ENCODE data around the gene TPSB2. TPM values are rescaled to one million over a fixed set of nuclear protein-coding genes. Genes with fewer than 3 reads are reported as not detected.
"Not testable (repeated sequence)": the region's sequence is repeated elsewhere in the genome, so short reads cannot be mapped to it uniquely, and the experiment has no call there.

TPSB2 gene
- total RNA-seq, 1 donor from 2014 or later, result not detected

- not testable (repeated sequence) for H3K9ac ChIP-seq (ENCODE audit: low read depth in 1 of 3, low read length in 3 of 3); H3K4me1 ChIP-seq (ENCODE audit: control insufficient read depth in 3 of 3, insufficient read depth in 3 of 3, low read length in 3 of 3); H3K36me3 ChIP-seq (ENCODE audit: control insufficient read depth in 3 of 3, insufficient read depth in 3 of 3, low read length in 3 of 3); H3K27ac ChIP-seq (ENCODE audit: low read depth, low read length); H3K4me3 ChIP-seq (ENCODE audit: low read length in 3 of 3); H3K9me3 ChIP-seq (ENCODE audit: control insufficient read depth in 3 of 3, low read length in 3 of 3); H3K27me3 ChIP-seq (ENCODE audit: control insufficient read depth in 3 of 3, insufficient read depth in 3 of 3, low read length in 3 of 3)
Measured at GRCh38 chr16:1228227-1228626, 1.8 kb downstream of the TPSB2 start.

- H3K36me3 ChIP-seq (ENCODE audit: control insufficient read depth in 3 of 3, insufficient read depth in 3 of 3, low read length in 3 of 3); H3K27ac ChIP-seq (ENCODE audit: low read depth, low read length); H3K9me3 ChIP-seq (ENCODE audit: control insufficient read depth in 3 of 3, low read length in 3 of 3); H3K9ac ChIP-seq (ENCODE audit: low read depth in 1 of 3, low read length in 3 of 3); H3K4me1 ChIP-seq (ENCODE audit: control insufficient read depth in 3 of 3, insufficient read depth in 3 of 3, low read length in 3 of 3); H3K4me3 ChIP-seq (ENCODE audit: low read length in 3 of 3): not testable (repeated sequence)
- peaks cover 6 to 11% (median 6%) of the 10 kb centered on the region in 3 donors for H3K27me3 ChIP-seq (ENCODE audit: control insufficient read depth in 3 of 3, insufficient read depth in 3 of 3, low read length in 3 of 3)
Measured at GRCh38 chr16:1226692-1227091, 3.3 kb downstream of the TPSB2 start.

GRCh38 chr16:1225728-1226311 lies 4.2 kb downstream of the TPSB2 start:
- not testable (repeated sequence) for H3K36me3 ChIP-seq (ENCODE audit: control insufficient read depth in 3 of 3, insufficient read depth in 3 of 3, low read length in 3 of 3); H3K27ac ChIP-seq (ENCODE audit: low read depth, low read length); H3K4me1 ChIP-seq (ENCODE audit: control insufficient read depth in 3 of 3, insufficient read depth in 3 of 3, low read length in 3 of 3); H3K4me3 ChIP-seq (ENCODE audit: low read length in 3 of 3); H3K9ac ChIP-seq (ENCODE audit: low read depth in 1 of 3, low read length in 3 of 3); H3K9me3 ChIP-seq (ENCODE audit: control insufficient read depth in 3 of 3, low read length in 3 of 3)
- peaks cover 6 to 11% (median 10%) of the 10 kb centered on the region in 3 donors for H3K27me3 ChIP-seq (ENCODE audit: control insufficient read depth in 3 of 3, insufficient read depth in 3 of 3, low read length in 3 of 3)

DNA sequence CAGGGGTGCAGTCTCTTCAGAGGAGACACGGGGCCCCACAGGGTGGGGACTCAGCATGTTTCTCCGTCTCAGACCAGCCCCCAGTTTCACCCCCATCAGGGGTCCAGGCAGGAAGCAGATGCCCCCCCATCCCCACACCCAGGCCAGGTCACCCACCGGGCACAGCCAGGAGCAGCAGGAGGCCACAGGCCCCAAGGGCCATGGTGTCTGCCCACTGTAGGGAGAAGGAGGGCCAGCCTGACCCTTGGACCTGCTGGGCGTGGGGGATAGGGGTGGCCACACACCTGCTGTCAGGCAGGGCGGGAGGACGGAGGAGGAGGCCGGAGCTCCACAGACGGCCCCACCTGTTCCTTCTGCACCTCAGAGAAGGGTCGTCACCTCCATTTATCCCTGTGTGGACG lies 4.9 kb downstream of the TPSB2 start, which contains the start of gene TPSG1:
Gene TPSG1, minus strand, starts transcription at position 218 of the 401 bp plus-strand sequence. Its CDS starts 16 bp downstream, at position 202.
- Histone ChIP-seq H3K9me3 (ENCODE audit: control insufficient read depth in 3 of 3, low read length in 3 of 3) (no peaks in the 10 kb centered on the region), H3K4me1 (ENCODE audit: control insufficient read depth in 3 of 3, insufficient read depth in 3 of 3, low read length in 3 of 3) (no peaks in the 10 kb centered on the region), H3K9ac (ENCODE audit: low read depth in 1 of 3, low read length in 3 of 3) (no peak within 1 kb of the TSS), H3K27me3 (ENCODE audit: control insufficient read depth in 3 of 3, insufficient read depth in 3 of 3, low read length in 3 of 3) (peaks cover 6 to 10% (median 6%) of the 10 kb centered on the region in 3 donors), H3K4me3 (ENCODE audit: low read length in 3 of 3) (no peak within 1 kb of the TSS), H3K27ac (ENCODE audit: low read depth, low read length) (no peak within 1 kb of the TSS), H3K36me3 (ENCODE audit: control insufficient read depth in 3 of 3, insufficient read depth in 3 of 3, low read length in 3 of 3) (no peaks in the 10 kb centered on the region)

DNA sequence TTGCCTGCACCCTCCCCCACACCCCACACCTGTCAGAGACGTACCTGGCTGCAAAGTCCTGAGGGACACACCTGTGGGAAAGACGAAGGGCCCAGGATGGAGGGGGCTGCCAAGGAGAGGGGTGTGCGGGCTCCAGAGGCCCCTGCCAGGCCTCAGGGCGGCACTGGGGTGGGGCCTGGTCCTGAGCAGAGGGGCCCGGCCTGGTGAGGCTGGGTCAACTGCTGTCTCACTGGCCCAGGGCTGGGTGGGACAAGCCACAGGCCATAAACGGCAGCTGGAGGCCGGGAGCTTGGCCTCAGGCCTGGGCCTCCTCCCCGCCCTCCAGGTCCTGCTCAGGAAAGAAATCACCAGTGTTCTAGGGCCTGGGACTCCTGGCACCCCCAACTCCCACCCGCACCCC lies 5.4 kb downstream of the TPSB2 start:
- no peak overlapping the region for H3K27ac ChIP-seq (ENCODE audit: low read depth, low read length)
- no peaks in the 10 kb centered on the region for H3K4me1 ChIP-seq (ENCODE audit: control insufficient read depth in 3 of 3, insufficient read depth in 3 of 3, low read length in 3 of 3)
- no peak overlapping the region for H3K9ac ChIP-seq (ENCODE audit: low read depth in 1 of 3, low read length in 3 of 3)
- no peak overlapping the region for H3K4me3 ChIP-seq (ENCODE audit: low read length in 3 of 3)
- no peaks in the 10 kb centered on the region for H3K9me3 ChIP-seq (ENCODE audit: control insufficient read depth in 3 of 3, low read length in 3 of 3)
- H3K27me3 ChIP-seq (ENCODE audit: control insufficient read depth in 3 of 3, insufficient read depth in 3 of 3, low read length in 3 of 3), result peaks cover 6 to 10% (median 6%) of the 10 kb centered on the region in 3 donors
- H3K36me3 ChIP-seq (ENCODE audit: control insufficient read depth in 3 of 3, insufficient read depth in 3 of 3, low read length in 3 of 3), result no peaks in the 10 kb centered on the region

DNA sequence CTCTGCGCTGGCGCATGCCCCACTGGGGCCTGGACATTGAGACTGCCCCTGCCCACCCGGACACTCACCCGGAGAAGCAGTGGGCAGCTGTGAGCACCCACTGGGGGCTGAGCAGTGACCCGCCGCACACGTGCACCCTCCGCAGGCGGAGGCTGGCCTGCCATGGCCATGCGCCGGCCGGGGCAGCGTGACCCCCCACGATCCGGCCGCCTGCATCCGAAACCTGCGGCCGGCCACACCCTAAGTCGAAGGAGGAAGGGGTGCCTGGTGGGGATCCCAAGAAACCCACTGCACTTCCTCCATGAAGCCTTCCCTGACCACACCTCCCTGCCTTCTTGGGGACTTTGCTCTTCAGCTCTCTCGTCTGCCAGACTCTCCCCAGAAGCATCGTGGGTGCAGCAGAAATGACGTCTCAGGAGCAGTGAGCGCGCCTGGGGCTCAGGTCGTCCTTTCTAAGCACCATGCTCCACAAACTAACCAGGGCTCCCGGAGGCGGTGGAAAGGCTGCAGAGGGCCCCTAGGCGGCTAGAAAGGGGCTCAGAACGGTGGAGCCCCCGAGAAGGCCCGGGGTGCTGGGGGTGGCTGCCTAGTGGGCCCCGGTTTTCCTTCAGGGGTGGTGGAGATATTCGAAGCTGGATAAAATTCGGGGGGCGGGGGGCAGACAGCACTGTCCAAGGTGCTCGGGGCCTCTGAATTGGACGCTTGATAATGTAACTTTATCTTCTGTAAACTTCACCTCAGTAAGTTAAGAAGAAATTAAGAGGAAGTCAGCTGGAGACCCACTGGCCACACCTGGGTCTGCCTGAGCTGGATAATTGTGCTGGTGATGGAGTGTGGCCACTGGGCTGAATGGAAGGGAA lies 6.4 kb downstream of the TPSB2 start:
- no peaks in the 10 kb centered on the region for H3K36me3 ChIP-seq (ENCODE audit: control insufficient read depth in 3 of 3, insufficient read depth in 3 of 3, low read length in 3 of 3)
- H3K9ac ChIP-seq (ENCODE audit: low read depth in 1 of 3, low read length in 3 of 3), result no peak overlapping the region
- H3K4me3 ChIP-seq (ENCODE audit: low read length in 3 of 3), result no peak overlapping the region
- no peak overlapping the region for H3K27ac ChIP-seq (ENCODE audit: low read depth, low read length)
- H3K9me3 ChIP-seq (ENCODE audit: control insufficient read depth in 3 of 3, low read length in 3 of 3), result no peaks in the 10 kb centered on the region
- H3K27me3 ChIP-seq (ENCODE audit: control insufficient read depth in 3 of 3, insufficient read depth in 3 of 3, low read length in 3 of 3), result peaks cover 6 to 14% (median 6%) of the 10 kb centered on the region in 3 donors
- H3K4me1 ChIP-seq (ENCODE audit: control insufficient read depth in 3 of 3, insufficient read depth in 3 of 3, low read length in 3 of 3), result no peaks in the 10 kb centered on the region

GRCh38 chr16:1222553-1223354 lies 7.2 kb downstream of the TPSB2 start:
- no peaks in the 10 kb centered on the region for H3K36me3 ChIP-seq (ENCODE audit: control insufficient read depth in 3 of 3, insufficient read depth in 3 of 3, low read length in 3 of 3)

GRCh38 chr16:1221628-1222552 lies 8.1 kb downstream of the TPSB2 start:
- Histone ChIP-seq H3K27ac (ENCODE audit: low read depth, low read length) (no peak overlapping the region), H3K4me1 (ENCODE audit: control insufficient read depth in 3 of 3, insufficient read depth in 3 of 3, low read length in 3 of 3) (no peaks in the 10 kb centered on the region), H3K27me3 (ENCODE audit: control insufficient read depth in 3 of 3, insufficient read depth in 3 of 3, low read length in 3 of 3) (peaks cover 6 to 14% (median 13%) of the 10 kb centered on the region in 3 donors), H3K9ac (ENCODE audit: low read depth in 1 of 3, low read length in 3 of 3) (no peak overlapping the region), H3K4me3 (ENCODE audit: low read length in 3 of 3) (no peak overlapping the region), H3K36me3 (ENCODE audit: control insufficient read depth in 3 of 3, insufficient read depth in 3 of 3, low read length in 3 of 3) (no peaks in the 10 kb centered on the region), H3K9me3 (ENCODE audit: control insufficient read depth in 3 of 3, low read length in 3 of 3) (no peaks in the 10 kb centered on the region)

More at GRCh38 chr16:1222553-1223354, 7.2 kb downstream of the TPSB2 start:
- Histone ChIP-seq H3K27ac (ENCODE audit: low read depth, low read length) (no peak overlapping the region), H3K9me3 (ENCODE audit: control insufficient read depth in 3 of 3, low read length in 3 of 3) (no peaks in the 10 kb centered on the region), H3K4me1 (ENCODE audit: control insufficient read depth in 3 of 3, insufficient read depth in 3 of 3, low read length in 3 of 3) (no peaks in the 10 kb centered on the region), H3K9ac (ENCODE audit: low read depth in 1 of 3, low read length in 3 of 3) (no peak overlapping the region), H3K27me3 (ENCODE audit: control insufficient read depth in 3 of 3, insufficient read depth in 3 of 3, low read length in 3 of 3) (peaks cover 6 to 11% (median 10%) of the 10 kb centered on the region in 3 donors), H3K4me3 (ENCODE audit: low read length in 3 of 3) (no peak overlapping the region)

Data from skeletal muscle tissue (tissue), 4 donors.